H9 (cell line): ENCODE results near the gene RAB3B. TPM values are rescaled to one million over a fixed set of nuclear protein-coding genes. Genes with fewer than 3 reads are reported as not detected.

Experiments
- DNase-seq: peaks from one replicate; pipeline ENCODE4 v3.0.0-alpha.2; 2017
- H2AFZ ChIP-seq: one replicate; pipeline ENCODE4 v1.6.1; 2013; ENCODE audit warnings: mild to moderate bottlenecking, low read length, control low read depth, moderate library complexity
- H2AK5ac ChIP-seq: 2 replicates; pipeline ENCODE4 v1.6.1; 2013; ENCODE audit warnings: low read length, control low read depth, mixed read lengths; ENCODE audit not compliant: insufficient read length
- H2BK120ac ChIP-seq: one replicate; pipeline ENCODE4 v1.6.1; 2013; ENCODE audit warnings: low read depth, mild to moderate bottlenecking, low read length, control low read depth, inconsistent platforms; ENCODE audit not compliant: poor library complexity, severe bottlenecking
- H2BK12ac ChIP-seq: 2 replicates; pipeline ENCODE4 v1.6.1; 2013; ENCODE audit warnings: low read length, control low read depth, mixed read lengths, low read depth; ENCODE audit not compliant: insufficient read length
- H2BK15ac ChIP-seq: 2 replicates; pipeline ENCODE4 v1.6.1; 2013; ENCODE audit warnings: low read depth, low read length, control low read depth
- H2BK20ac ChIP-seq: one replicate; pipeline ENCODE4 v1.6.1; 2013; ENCODE audit warnings: low read depth, mild to moderate bottlenecking, low read length, control low read depth, inconsistent platforms; ENCODE audit not compliant: poor library complexity, severe bottlenecking
- H2BK5ac ChIP-seq: 2 replicates; pipeline ENCODE4 v1.6.1; 2013; ENCODE audit warnings: low read length, control low read depth, mixed read lengths; ENCODE audit not compliant: insufficient read length
- H3K14ac ChIP-seq: 2 replicates; pipeline ENCODE4 v1.6.1; 2013; ENCODE audit warnings: low read length, control low read depth; ENCODE audit not compliant: insufficient read depth
- H3K18ac ChIP-seq: 2 replicates; pipeline ENCODE4 v1.6.1; 2013; ENCODE audit warnings: low read depth, mild to moderate bottlenecking, mixed read lengths, low read length, control low read depth; ENCODE audit not compliant: insufficient read length
- H3K23ac ChIP-seq: 2 replicates; pipeline ENCODE4 v1.6.1; 2013; ENCODE audit warnings: low read length, control low read depth, mixed read lengths, low read depth; ENCODE audit not compliant: insufficient read length
- H3K23me2 ChIP-seq: 2 replicates; pipeline ENCODE4 v1.6.1; 2013; ENCODE audit warnings: low read depth, mild to moderate bottlenecking, mixed read lengths, low read length, control low read depth; ENCODE audit not compliant: insufficient read length, poor library complexity, severe bottlenecking
- H3K27ac ChIP-seq: 2 replicates; pipeline ENCODE4 v1.5.1; 2013; ENCODE audit warnings: low read length, control low read depth, mixed read lengths, low read depth; ENCODE audit not compliant: insufficient read length
- H3K27me3 ChIP-seq: 2 replicates; pipeline ENCODE4 v1.6.1; 2013; ENCODE audit warnings: low read length, control low read depth, inconsistent platforms; ENCODE audit not compliant: insufficient read depth
- H3K4ac ChIP-seq: 2 replicates; pipeline ENCODE4 v1.6.1; 2013; ENCODE audit warnings: low read depth, mild to moderate bottlenecking, control low read depth, inconsistent platforms, low read length, moderate library complexity
- H3K4me1 ChIP-seq: 2 replicates; pipeline ENCODE4 v1.6.1; 2013; ENCODE audit warnings: low read length, control low read depth, inconsistent platforms; ENCODE audit not compliant: insufficient read depth
- H3K4me2 ChIP-seq: 2 replicates; pipeline ENCODE4 v1.6.1; 2013; ENCODE audit warnings: low read length, control low read depth, mixed read lengths; ENCODE audit not compliant: insufficient read length, insufficient read depth
- H3K56ac ChIP-seq: 2 replicates; pipeline ENCODE4 v1.6.1; 2013; ENCODE audit warnings: low read depth, mild to moderate bottlenecking, mixed read lengths, low read length, control low read depth; ENCODE audit not compliant: insufficient read length
- H3K79me1 ChIP-seq: 2 replicates; pipeline ENCODE4 v1.6.1; 2013; ENCODE audit warnings: low read depth, mild to moderate bottlenecking, moderate library complexity, low read length, control low read depth, inconsistent platforms; ENCODE audit not compliant: insufficient read depth, poor library complexity, severe bottlenecking
- H3K79me2 ChIP-seq: 2 replicates; pipeline ENCODE4 v1.6.1; 2013; ENCODE audit warnings: low read length, control low read depth, inconsistent platforms; ENCODE audit not compliant: insufficient read depth
- H3K9ac ChIP-seq: 2 replicates; pipeline ENCODE4 v1.6.1; 2013; ENCODE audit warnings: low read length, control low read depth, mixed read lengths; ENCODE audit not compliant: insufficient read length; ENCODE audit errors: extremely low read depth
- H3K9me3 ChIP-seq: one replicate; pipeline ENCODE4 v1.6.1; 2013; ENCODE audit warnings: low read depth, low read length, inconsistent platforms; ENCODE audit not compliant: control insufficient read depth
- H3T11ph ChIP-seq: one replicate; pipeline ENCODE4 v1.6.1; 2013; ENCODE audit warnings: mild to moderate bottlenecking, low read length, control low read depth, inconsistent platforms
- H4K20me1 ChIP-seq: one replicate; pipeline ENCODE4 v1.6.1; 2013; ENCODE audit not compliant: control insufficient read depth, insufficient read length, insufficient read depth
- H4K5ac ChIP-seq: 2 replicates; pipeline ENCODE4 v1.6.1; 2013; ENCODE audit warnings: low read depth, mild to moderate bottlenecking, mixed read lengths, low read length, control low read depth; ENCODE audit not compliant: insufficient read length
- H4K8ac ChIP-seq: replicated peaks from 2 replicates; pipeline ENCODE4 v1.6.1; 2013; ENCODE audit warnings: low read length, control low read depth, mixed read lengths, low read depth; ENCODE audit not compliant: insufficient read length
- H4K91ac ChIP-seq: 2 replicates; pipeline ENCODE4 v1.6.1; 2013; ENCODE audit warnings: low read depth, mild to moderate bottlenecking, moderate library complexity, mixed read lengths, low read length, control low read depth; ENCODE audit not compliant: insufficient read length
- H3K27ac Mint-ChIP-seq, 3 experiments: 2 replicates in 2 of 3; 3 replicates in 1 of 3; pipeline ENCODE4 v1.8.0; 2020 to 2021; ENCODE audit warnings: mixed read lengths in 3 of 3, mild to moderate bottlenecking in 1 of 3, moderate library complexity in 1 of 3
- H3K27me3 Mint-ChIP-seq: 2 replicates; pipeline ENCODE4 v1.8.0; 2021; ENCODE audit warnings: low read depth, mild to moderate bottlenecking, moderate library complexity, mixed read lengths
- H3K36me3 Mint-ChIP-seq, 3 experiments: 2 replicates in 2 of 3; 3 replicates in 1 of 3; pipeline ENCODE4 v1.8.0; 2020 to 2021; ENCODE audit warnings: low read depth in 3 of 3, mixed read lengths in 3 of 3; ENCODE audit not compliant: insufficient read depth in 1 of 3
- H3K4me1 Mint-ChIP-seq, 2 experiments: 2 replicates each; pipeline ENCODE4 v1.8.0; 2020; ENCODE audit warnings: mixed read lengths in 2 of 2
- H3K4me3 Mint-ChIP-seq, 2 experiments: 2 replicates in 1 of 2; 3 replicates in 1 of 2; pipeline ENCODE4 v1.8.0; 2020 to 2021; ENCODE audit warnings: mild to moderate bottlenecking in 2 of 2, mixed read lengths in 2 of 2, moderate library complexity in 1 of 2
- H3K9me3 Mint-ChIP-seq, 2 experiments: 2 replicates in 1 of 2; 3 replicates in 1 of 2; pipeline ENCODE4 v1.8.0; 2020; ENCODE audit warnings: mild to moderate bottlenecking in 2 of 2, mixed read lengths in 2 of 2, moderate library complexity in 1 of 2
- CTCF ChIP-seq: fragments of 200-600 bp; sonication (generic); conservative IDR thresholded peaks from 3 replicates; pipeline ENCODE4 v1.8.0; 2021; ENCODE audit warnings: antibody characterized with exemption, mild to moderate bottlenecking
- WGBS: extraction: QIAGEN DNeasy Blood & Tissue Kit; methylation state at CpG from one replicate; pipeline ENCODE4 v1.1.7; 2013; ENCODE audit warnings: missing lambda C conversion rate, low lambda C conversion rate, mixed read lengths; ENCODE audit not compliant: insufficient read length; ENCODE audit errors: extremely low coverage; 5-methylcytosine and 5-hydroxymethylcytosine counted together
- total RNA-seq: library from RNA; stranded (reverse); gene quantifications from 2 replicates; pipeline ENCODE4 v1.2.1, GENCODE V29; 2021

RAB3B gene
- total RNA-seq, 1 experiment from 2014 or later = 30.6 TPM

GRCh38 chr1:51858892-51859291, 131.6 kb downstream of the RAB3B start:
- no CpG with 5 or more reads among the region's 1 CpG for WGBS
- H3K9me3 ChIP-seq = no peaks in the 10 kb centered on the region
- no peak overlapping the region for H3K14ac ChIP-seq
- H4K20me1 ChIP-seq = no peaks in the 10 kb centered on the region
- Mint-ChIP-seq H3K9me3 (no peaks in the 10 kb centered on the region), H3K36me3 (peaks cover 5 to 10% (median 10%) of the 10 kb centered on the region in 3 experiments; a peak in 6 of 7 replicates), H3K4me1 (peaks cover 30% of the 10 kb centered on the region in 2 experiments), H3K27ac (peak overlapping the region in 2 of 3 experiments; percentile 22 to 84; a peak in 3 of 7 replicates), H3K27me3 (no peaks in the 10 kb centered on the region), H3K4me3 (no peak overlapping the region; a peak in 1 of 5 replicates)
- H3K4ac ChIP-seq = no peak overlapping the region
- H2BK15ac ChIP-seq = no peak overlapping the region
- DNase-seq = no peak
- H4K5ac ChIP-seq = no peak overlapping the region
- H4K8ac ChIP-seq = no peak overlapping the region
- no peak overlapping the region for H4K91ac ChIP-seq
- no peak for TF ChIP-seq CTCF
- H3K4me2 ChIP-seq = peak overlapping the region; percentile 44
- H3K79me2 ChIP-seq = peaks cover 6% of the 10 kb centered on the region; the same call in 1 of the 2 replicates
- H2BK12ac ChIP-seq = no peak overlapping the region
- no peaks in the 10 kb centered on the region for H3K23me2 ChIP-seq
- H3K4me1 ChIP-seq = peaks cover 8% of the 10 kb centered on the region; the same call in 1 of the 2 replicates
- H3K9ac ChIP-seq = no peak overlapping the region
- H2BK20ac ChIP-seq = no peak overlapping the region
- no peak overlapping the region for H2BK5ac ChIP-seq
- no peak overlapping the region for H2BK120ac ChIP-seq
- peaks cover 11% of the 10 kb centered on the region for H3K79me1 ChIP-seq
- no peak overlapping the region for H3K18ac ChIP-seq
- no peak overlapping the region for H2AFZ ChIP-seq
- no peak overlapping the region for H3T11ph ChIP-seq
- H3K56ac ChIP-seq = no peak overlapping the region
- no peaks in the 10 kb centered on the region for H3K27me3 ChIP-seq
- peak overlapping the region; percentile 29 for H3K27ac ChIP-seq
- H2AK5ac ChIP-seq = no peak overlapping the region
- H3K23ac ChIP-seq = no peak overlapping the region

Other genes starting within 250 kb of the RAB3B start
- 147 TPM in 2 replicates for gene NRDC, start 112.0 kb downstream of the RAB3B start, total RNA-seq
- 15.6 and 16.7 TPM in 2 replicates for gene KTI12, start 43.1 kb upstream of the RAB3B start, total RNA-seq
- 76.8 and 82.1 TPM in 2 replicates for gene TXNDC12, start 64.5 kb upstream of the RAB3B start, total RNA-seq
- gene BTF3L4, start 65.6 kb upstream of the RAB3B start, total RNA-seq = 100 and 106 TPM in 2 replicates
- gene ZFYVE9, start 151.4 kb upstream of the RAB3B start, total RNA-seq = 26.0 and 28.4 TPM in 2 replicates